Uterus (tissue), 2 donors: Measurements from ENCODE around the gene IRF2BP2.

Experiments used
- CTCF ChIP-seq, 4 experiments: fragments of 200-600 bp in 2 of 4; fragments of 450-650 bp in 2 of 4; sonication (generic) in 2 of 4; IDR thresholded peaks; one replicate each; pipeline ENCODE4 v1.5.1; 2016 to 2019; ENCODE audit warnings: antibody characterized with exemption in 4 of 4, mild to moderate bottlenecking in 2 of 4, moderate library complexity in 1 of 4
- POLR2A ChIP-seq, 2 donors: fragments of 450-650 bp; IDR thresholded peaks; one replicate each; pipeline ENCODE4 v1.6.1; 2016; ENCODE audit warnings: antibody characterized with exemption in 2 of 2, mild to moderate bottlenecking in 1 of 2, moderate library complexity in 1 of 2

DNA sequence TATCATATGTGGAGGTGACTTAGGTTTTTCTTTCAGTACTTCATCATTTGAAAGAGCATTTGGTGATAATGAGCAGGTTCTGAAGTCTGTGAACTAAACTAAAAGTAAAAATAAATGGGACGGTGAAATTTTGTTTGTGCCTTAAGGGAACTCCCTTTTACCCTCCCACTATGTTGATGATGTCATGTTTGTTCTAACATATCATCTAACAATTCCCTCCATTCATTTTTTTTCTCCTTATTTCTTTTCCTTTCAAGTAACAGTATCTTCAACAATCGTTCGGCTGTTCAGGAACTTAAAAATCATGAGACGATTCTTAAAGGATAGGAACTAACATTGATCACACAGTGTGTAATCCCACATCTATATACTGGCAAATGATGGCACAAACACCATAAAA lies 30.0 kb upstream of the IRF2BP2 start:
- TF ChIP-seq POLR2A (IDR thresholded peaks at IDR 0.05) (no peak), CTCF (IDR thresholded peaks at IDR 0.05) (no peak)
